ENCODE data around the gene CDC42. TPM values are rescaled to one million over a fixed set of nuclear protein-coding genes. Genes with fewer than 3 reads are reported as not detected.
A peak's percentile ranks its signal among the peaks of the same experiment; 100 is the strongest.
"Not testable (repeated sequence)": the region's sequence is repeated elsewhere in the genome, so short reads cannot be mapped to it uniquely, and the experiment has no call there.

CDC42 gene
- total and polyA plus RNA-seq, 4 donors = 387 to 542 (median 425) TPM

DNA sequence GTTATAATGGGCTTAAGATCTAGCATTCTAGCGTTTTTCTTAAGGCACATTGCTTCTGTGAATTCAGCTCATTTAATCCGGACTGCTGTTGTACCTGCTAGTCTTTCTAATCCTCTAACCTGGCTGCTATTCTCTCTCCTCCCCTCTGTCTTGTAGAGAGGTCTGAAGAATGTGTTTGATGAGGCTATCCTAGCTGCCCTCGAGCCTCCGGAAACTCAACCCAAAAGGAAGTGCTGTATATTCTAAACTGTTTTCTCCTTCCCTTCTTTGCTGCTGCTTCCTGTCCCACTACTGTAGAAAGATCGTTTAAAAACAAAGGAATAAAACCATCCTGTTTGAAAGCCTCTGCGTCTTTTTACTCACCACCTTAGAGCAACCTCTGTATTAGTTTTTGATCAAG is 37.3 kb downstream of the CDC42 start:
- WGBS (ENCODE audit: insufficient coverage) = no CpG with 5 or more reads among the region's 6 CpGs
- no peak overlapping the region for H3K4me3 ChIP-seq (ENCODE audit: low read depth, low read length)
- no peak for DNase-seq (ENCODE audit: low read depth in 4 of 6, low spot score in 6 of 6)
- no peaks in the 10 kb centered on the region for H3K36me3 ChIP-seq (ENCODE audit: control insufficient read depth, insufficient read depth, low read length)
- H3K27me3 ChIP-seq (ENCODE audit: control insufficient read depth, insufficient read depth, low read length) = no peaks in the 10 kb centered on the region
- no peak overlapping the region for H3K27ac ChIP-seq (ENCODE audit: low read depth, low read length)
- no peaks in the 10 kb centered on the region for H3K4me1 ChIP-seq (ENCODE audit: control insufficient read depth, insufficient read depth, low read length)
- H3K9me3 ChIP-seq (ENCODE audit: control insufficient read depth, insufficient read depth, low read length) = no peaks in the 10 kb centered on the region

DNA sequence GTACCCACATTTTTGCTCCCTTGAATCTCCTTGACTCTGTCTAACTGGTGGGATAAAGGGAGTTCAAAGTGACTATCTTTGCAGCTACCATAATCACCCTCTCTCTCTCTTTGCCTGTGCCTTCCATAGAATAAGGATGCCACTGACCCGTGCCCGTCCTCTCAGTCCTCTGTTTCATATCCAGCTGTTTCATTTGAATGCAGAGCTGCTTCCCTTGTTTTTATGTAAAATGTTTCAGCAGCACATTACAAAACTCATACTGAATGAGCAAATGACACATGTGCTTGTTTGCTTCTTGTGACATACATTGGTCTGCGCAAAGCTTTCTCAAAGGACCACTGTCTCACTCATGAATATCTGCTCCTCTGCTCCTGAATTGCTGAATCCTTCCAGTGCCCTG is 38.4 kb downstream of the CDC42 start:
- Histone ChIP-seq H3K27ac (ENCODE audit: low read depth, low read length) (peak overlapping the region; percentile 4), H3K36me3 (ENCODE audit: control insufficient read depth, insufficient read depth, low read length) (peaks cover under 1% of the 10 kb centered on the region), H3K4me1 (ENCODE audit: control insufficient read depth, insufficient read depth, low read length) (no peaks in the 10 kb centered on the region), H3K9me3 (ENCODE audit: control insufficient read depth, insufficient read depth, low read length) (no peaks in the 10 kb centered on the region), H3K4me3 (ENCODE audit: low read depth, low read length) (no peak overlapping the region), H3K27me3 (ENCODE audit: control insufficient read depth, insufficient read depth, low read length) (no peaks in the 10 kb centered on the region)
- DNase-seq (ENCODE audit: low read depth in 4 of 6, low spot score in 6 of 6) = peak in 2 of 6 donors; percentile 51 to 62
- 27% methylated on average over 2 of the region's 3 CpGs for WGBS (ENCODE audit: insufficient coverage)

GRCh38 chr1:22092026-22092768 is 39.7 kb downstream of the CDC42 start:
- not testable (repeated sequence) for DNase-seq (ENCODE audit: low read depth in 4 of 6, low spot score in 6 of 6); H3K27ac ChIP-seq (ENCODE audit: low read depth, low read length); H3K4me3 ChIP-seq (ENCODE audit: low read depth, low read length); H3K9me3 ChIP-seq (ENCODE audit: control insufficient read depth, insufficient read depth, low read length); H3K4me1 ChIP-seq (ENCODE audit: control insufficient read depth, insufficient read depth, low read length); H3K27me3 ChIP-seq (ENCODE audit: control insufficient read depth, insufficient read depth, low read length); H3K36me3 ChIP-seq (ENCODE audit: control insufficient read depth, insufficient read depth, low read length)
- WGBS (ENCODE audit: insufficient coverage) = 33% methylated on average over 1 of the region's 3 CpGs

GRCh38 chr1:22093513-22093912 is 41.0 kb downstream of the CDC42 start:
- no peaks in the 10 kb centered on the region for H3K4me1 ChIP-seq (ENCODE audit: control insufficient read depth, insufficient read depth, low read length)
- H3K27me3 ChIP-seq (ENCODE audit: control insufficient read depth, insufficient read depth, low read length) = no peaks in the 10 kb centered on the region
- no peak overlapping the region for H3K27ac ChIP-seq (ENCODE audit: low read depth, low read length)
- no peaks in the 10 kb centered on the region for H3K9me3 ChIP-seq (ENCODE audit: control insufficient read depth, insufficient read depth, low read length)
- DNase-seq (ENCODE audit: low read depth in 4 of 6, low spot score in 6 of 6) = no peak
- H3K4me3 ChIP-seq (ENCODE audit: low read depth, low read length) = no peak overlapping the region
- H3K36me3 ChIP-seq (ENCODE audit: control insufficient read depth, insufficient read depth, low read length) = peaks cover 11% of the 10 kb centered on the region
- WGBS (ENCODE audit: insufficient coverage) = 82% methylated on average over 1 of the region's 1 CpG

DNA sequence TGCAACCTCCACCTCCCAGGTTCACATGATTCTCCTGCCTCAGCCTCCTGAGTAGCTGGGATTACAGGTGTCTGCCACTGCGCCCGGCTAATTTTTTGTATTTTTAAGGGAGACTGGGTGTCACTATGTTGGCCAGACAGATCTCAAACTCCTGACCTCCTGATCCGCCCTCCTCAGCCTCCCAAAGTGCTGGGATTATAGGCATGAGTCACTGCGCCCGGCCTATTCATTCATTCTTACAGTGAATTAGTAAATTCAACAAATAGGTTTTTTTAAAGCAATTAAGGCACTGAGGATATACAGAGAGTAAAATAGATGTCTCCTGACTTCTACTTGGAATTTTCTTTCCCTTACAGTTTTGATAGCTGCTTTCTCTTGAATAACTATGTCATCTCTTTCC is 43.5 kb downstream of the CDC42 start:
- Histone ChIP-seq H3K4me1 (ENCODE audit: control insufficient read depth, insufficient read depth, low read length) (no peaks in the 10 kb centered on the region), H3K4me3 (ENCODE audit: low read depth, low read length) (no peak overlapping the region), H3K27me3 (ENCODE audit: control insufficient read depth, insufficient read depth, low read length) (no peaks in the 10 kb centered on the region), H3K36me3 (ENCODE audit: control insufficient read depth, insufficient read depth, low read length) (peaks cover 16% of the 10 kb centered on the region), H3K27ac (ENCODE audit: low read depth, low read length) (no peak overlapping the region), H3K9me3 (ENCODE audit: control insufficient read depth, insufficient read depth, low read length) (no peaks in the 10 kb centered on the region)
- WGBS (ENCODE audit: insufficient coverage) = no CpG with 5 or more reads among the region's 5 CpGs
- DNase-seq (ENCODE audit: low read depth in 4 of 6, low spot score in 6 of 6) = no peak

- H3K27me3 ChIP-seq (ENCODE audit: control insufficient read depth, insufficient read depth, low read length) = no peaks in the 10 kb centered on the region
- no peak for DNase-seq (ENCODE audit: low read depth in 4 of 6, low spot score in 6 of 6)
- no CpG with 5 or more reads among the region's 3 CpGs for WGBS (ENCODE audit: insufficient coverage)
- peaks cover 16% of the 10 kb centered on the region for H3K36me3 ChIP-seq (ENCODE audit: control insufficient read depth, insufficient read depth, low read length)
- no peak overlapping the region for H3K27ac ChIP-seq (ENCODE audit: low read depth, low read length)
- no peaks in the 10 kb centered on the region for H3K9me3 ChIP-seq (ENCODE audit: control insufficient read depth, insufficient read depth, low read length)
- H3K4me1 ChIP-seq (ENCODE audit: control insufficient read depth, insufficient read depth, low read length) = no peaks in the 10 kb centered on the region
- H3K4me3 ChIP-seq (ENCODE audit: low read depth, low read length) = no peak overlapping the region
Measured at GRCh38 chr1:22096463-22096862, 44.0 kb downstream of the CDC42 start.

DNA sequence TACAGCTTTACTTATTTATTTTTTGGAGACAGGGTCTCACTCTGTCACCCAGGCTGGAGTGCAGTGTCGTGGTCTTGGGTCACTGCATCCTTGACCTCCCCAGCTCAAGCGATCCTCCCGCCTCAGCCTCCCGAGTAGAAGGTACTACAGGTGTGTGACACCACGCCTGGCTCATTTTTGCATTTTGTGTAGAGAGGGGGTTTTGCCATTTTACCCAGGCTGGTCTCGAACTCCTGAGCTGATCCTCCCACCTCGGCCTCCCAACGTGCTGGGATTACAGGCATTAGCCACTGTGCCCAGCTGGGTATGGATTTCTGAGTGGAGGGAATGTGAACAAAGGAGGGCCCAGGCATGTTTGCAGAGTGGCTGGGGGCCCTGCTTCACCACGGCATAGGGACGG is 46.2 kb downstream of the CDC42 start:
- H3K27me3 ChIP-seq (ENCODE audit: control insufficient read depth, insufficient read depth, low read length) = no peaks in the 10 kb centered on the region
- no peak overlapping the region for H3K27ac ChIP-seq (ENCODE audit: low read depth, low read length)
- H3K9me3 ChIP-seq (ENCODE audit: control insufficient read depth, insufficient read depth, low read length) = no peaks in the 10 kb centered on the region
- DNase-seq (ENCODE audit: low read depth in 4 of 6, low spot score in 6 of 6) = no peak
- H3K36me3 ChIP-seq (ENCODE audit: control insufficient read depth, insufficient read depth, low read length) = peaks cover 16% of the 10 kb centered on the region
- 93% methylated on average over 6 of the region's 10 CpGs for WGBS (ENCODE audit: insufficient coverage)
- H3K4me1 ChIP-seq (ENCODE audit: control insufficient read depth, insufficient read depth, low read length) = no peaks in the 10 kb centered on the region
- no peak overlapping the region for H3K4me3 ChIP-seq (ENCODE audit: low read depth, low read length)

GRCh38 chr1:22100168-22100567 is 47.7 kb downstream of the CDC42 start:
- Histone ChIP-seq H3K9me3 (ENCODE audit: control insufficient read depth, insufficient read depth, low read length) (no peaks in the 10 kb centered on the region), H3K36me3 (ENCODE audit: control insufficient read depth, insufficient read depth, low read length) (peaks cover 16% of the 10 kb centered on the region), H3K27ac (ENCODE audit: low read depth, low read length) (no peak overlapping the region), H3K4me3 (ENCODE audit: low read depth, low read length) (no peak overlapping the region), H3K27me3 (ENCODE audit: control insufficient read depth, insufficient read depth, low read length) (no peaks in the 10 kb centered on the region), H3K4me1 (ENCODE audit: control insufficient read depth, insufficient read depth, low read length) (no peaks in the 10 kb centered on the region)
- DNase-seq (ENCODE audit: low read depth in 4 of 6, low spot score in 6 of 6) = no peak
- 89% methylated on average over 2 of the region's 3 CpGs for WGBS (ENCODE audit: insufficient coverage)

DNA sequence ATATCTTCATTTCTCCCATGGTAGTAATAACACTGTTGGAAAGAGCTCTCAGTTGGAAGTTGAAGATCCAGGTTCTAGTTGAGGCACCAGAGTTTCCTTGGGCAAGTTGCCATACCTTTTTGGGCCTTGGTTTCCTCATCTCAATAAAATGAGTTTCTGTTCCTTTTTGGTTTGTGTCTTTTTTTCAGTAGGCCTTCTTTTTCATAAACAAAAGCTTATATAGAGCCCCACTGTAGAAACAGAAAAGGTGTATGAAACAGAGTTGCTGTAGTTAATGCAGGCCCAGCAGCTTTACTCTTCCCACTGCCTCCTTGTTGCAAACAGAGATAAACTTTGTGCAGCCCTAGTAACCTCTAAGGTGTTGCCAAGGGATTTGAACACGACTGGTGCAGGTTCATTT is 48.7 kb downstream of the CDC42 start:
- H3K27me3 ChIP-seq (ENCODE audit: control insufficient read depth, insufficient read depth, low read length) = no peaks in the 10 kb centered on the region
- no peak overlapping the region for H3K27ac ChIP-seq (ENCODE audit: low read depth, low read length)
- no peak for DNase-seq (ENCODE audit: low read depth in 4 of 6, low spot score in 6 of 6)
- no peaks in the 10 kb centered on the region for H3K9me3 ChIP-seq (ENCODE audit: control insufficient read depth, insufficient read depth, low read length)
- H3K4me3 ChIP-seq (ENCODE audit: low read depth, low read length) = no peak overlapping the region
- peaks cover 13% of the 10 kb centered on the region for H3K36me3 ChIP-seq (ENCODE audit: control insufficient read depth, insufficient read depth, low read length)
- H3K4me1 ChIP-seq (ENCODE audit: control insufficient read depth, insufficient read depth, low read length) = no peaks in the 10 kb centered on the region
- WGBS (ENCODE audit: insufficient coverage) = no CpG with 5 or more reads among the region's 1 CpG

- H3K36me3 ChIP-seq (ENCODE audit: control insufficient read depth, insufficient read depth, low read length) = peaks cover 10% of the 10 kb centered on the region
- no peaks in the 10 kb centered on the region for H3K9me3 ChIP-seq (ENCODE audit: control insufficient read depth, insufficient read depth, low read length)
- no peak overlapping the region for H3K27ac ChIP-seq (ENCODE audit: low read depth, low read length)
- no peak for DNase-seq (ENCODE audit: low read depth in 4 of 6, low spot score in 6 of 6)
- 98% methylated on average over 5 of the region's 8 CpGs for WGBS (ENCODE audit: insufficient coverage)
- H3K4me3 ChIP-seq (ENCODE audit: low read depth, low read length) = no peak overlapping the region
- no peaks in the 10 kb centered on the region for H3K27me3 ChIP-seq (ENCODE audit: control insufficient read depth, insufficient read depth, low read length)
- no peaks in the 10 kb centered on the region for H3K4me1 ChIP-seq (ENCODE audit: control insufficient read depth, insufficient read depth, low read length)
Measured at GRCh38 chr1:22101995-22102394, 49.5 kb downstream of the CDC42 start.
